Endothelial cell of umbilical vein (primary cell): ENCODE measurements around the gene C10orf143. TPM values are rescaled to one million over a fixed set of nuclear protein-coding genes. Genes with fewer than 3 reads are reported as not detected.

Experiments used
- BruUV-seq: library from RNA; stranded (reverse); fragments of 400-500 nt; replicated peaks from 2 replicates; lab custom pipeline; 2021; lab: Mats Ljungman, UMichigan
- CTCF ChIA-PET: fragments of 300-600, 350-600 bp; sonication (Branson Sonifier 250); formaldehyde crosslinking; loops from one replicate; lab custom pipeline; 2021; ENCODE audit warnings: antibody characterized with exemption, inconsistent platforms; lab: Charles Lee
- POLR2A ChIA-PET: fragments of 300-600, 350-600 bp; sonication (Branson Sonifier 250); formaldehyde crosslinking; loops from one replicate; lab custom pipeline; 2021; ENCODE audit warnings: antibody characterized with exemption, inconsistent platforms; lab: Charles Lee
- DNase-seq: peaks from one replicate; pipeline ENCODE4 v3.0.0-alpha.2; 2011; ENCODE audit warnings: low read depth, low spot score
- FAIRE-seq: peaks from 2 replicates; lab custom pipeline; 2011; peaks lifted over from hg19 to GRCh38; lab: Jason Lieb, UNC
- H2AFZ ChIP-seq: 2 replicates; pipeline ENCODE4 v1.6.0; 2012; ENCODE audit warnings: low read depth, low read length, control low read depth, inconsistent platforms
- H3K27ac ChIP-seq: 2 replicates; pipeline ENCODE4 v1.5.1; 2011; ENCODE audit warnings: low read depth, mild to moderate bottlenecking, control low read depth, low read length, moderate library complexity; ENCODE audit not compliant: insufficient read depth
- H3K27me3 ChIP-seq, 2 experiments: 2 replicates each; pipeline versions ENCODE4 v1.6.0 to v1.6.1; 2011; ENCODE audit warnings: low read length in 2 of 2, mixed read lengths in 1 of 2; ENCODE audit not compliant: control insufficient read depth in 2 of 2, insufficient read depth in 2 of 2
- H3K36me3 ChIP-seq, 2 experiments: 2 replicates in 1 of 2; 3 replicates in 1 of 2; pipeline ENCODE4 v1.5.1; 2011; ENCODE audit warnings: low read length in 2 of 2, mild to moderate bottlenecking in 1 of 2, moderate library complexity in 1 of 2; ENCODE audit not compliant: control insufficient read depth in 2 of 2, insufficient read depth in 2 of 2; ENCODE audit errors: extremely low read depth in 1 of 2
- H3K4me1 ChIP-seq: 3 replicates; pipeline ENCODE4 v1.5.1; 2011; ENCODE audit warnings: mild to moderate bottlenecking, low read length; ENCODE audit not compliant: control insufficient read depth, insufficient read depth; ENCODE audit errors: extremely low read depth
- H3K4me2 ChIP-seq: 2 replicates; pipeline ENCODE4 v1.6.1; 2011; ENCODE audit warnings: low read length, control low read depth, mixed read lengths; ENCODE audit not compliant: insufficient read depth
- H3K4me3 ChIP-seq, 3 experiments: fragments of 200-600 bp in 1 of 3; sonication (generic), shearing (Covaris generic) in 1 of 3; replicated peaks in 1 of 3; 2 replicates each; pipeline ENCODE4 v1.5.1; 2011 to 2016; ENCODE audit warnings: control low read depth in 3 of 3, low read length in 3 of 3, mild to moderate bottlenecking in 2 of 3, inconsistent platforms in 1 of 3, low read depth in 1 of 3, moderate library complexity in 1 of 3; ENCODE audit not compliant: insufficient read depth in 1 of 3
- H3K79me2 ChIP-seq: 2 replicates; pipeline ENCODE4 v1.6.0; 2012; ENCODE audit warnings: low read length, inconsistent platforms; ENCODE audit not compliant: control insufficient read depth, insufficient read depth
- H3K9ac ChIP-seq: replicated peaks from 2 replicates; pipeline ENCODE3; 2011; ENCODE audit warnings: low read length, control low read depth; ENCODE audit not compliant: insufficient read depth; ENCODE audit errors: extremely low read depth
- H3K9me1 ChIP-seq: replicated peaks from 3 replicates; pipeline ENCODE4 v1.6.0; 2011; ENCODE audit warnings: mild to moderate bottlenecking, low read length; ENCODE audit not compliant: control insufficient read depth, insufficient read depth; ENCODE audit errors: extremely low read depth
- H3K9me3 ChIP-seq: replicated peaks from 2 replicates; pipeline ENCODE4 v1.5.1; 2012; ENCODE audit warnings: low read length, inconsistent platforms; ENCODE audit not compliant: control insufficient read depth, insufficient read depth
- H4K20me1 ChIP-seq: replicated peaks from 2 replicates; pipeline ENCODE3; 2011; ENCODE audit warnings: mild to moderate bottlenecking, low read length; ENCODE audit not compliant: control insufficient read depth, insufficient read depth; ENCODE audit errors: extremely low read depth
- CTCF ChIP-seq, 2 donors: IDR thresholded peaks; 1 replicate in 1 of 2; 2 replicates in 1 of 2; pipeline ENCODE4 v1.5.1; 2011; ENCODE audit warnings: low read length in 2 of 2, mild to moderate bottlenecking in 2 of 2, moderate library complexity in 2 of 2, control low read depth in 1 of 2, inconsistent platforms in 1 of 2, low read depth in 1 of 2; ENCODE audit not compliant: insufficient read depth in 1 of 2; ENCODE audit errors: extremely low read depth in 1 of 2
- EZH2 ChIP-seq: IDR thresholded peaks from 2 replicates; pipeline ENCODE4 v1.6.1; 2012; ENCODE audit warnings: borderline replicate concordance, low read depth, mild to moderate bottlenecking, moderate library complexity, low read length, inconsistent platforms; ENCODE audit not compliant: severe bottlenecking
- FOS ChIP-seq: IDR thresholded peaks from 2 replicates; pipeline ENCODE4 v1.6.1; 2011; ENCODE audit warnings: mild to moderate bottlenecking, low read length, moderate library complexity, borderline replicate concordance; ENCODE audit not compliant: insufficient read depth
- GATA2 ChIP-seq: IDR thresholded peaks from 2 replicates; pipeline ENCODE4 v1.7.0; 2011; ENCODE audit warnings: low read depth, mild to moderate bottlenecking, moderate library complexity, mixed read lengths, low read length; ENCODE audit not compliant: insufficient read length, insufficient read depth
- JUN ChIP-seq: IDR thresholded peaks from 2 replicates; pipeline ENCODE4 v1.6.1; 2011; ENCODE audit warnings: borderline replicate concordance, low read depth; ENCODE audit not compliant: insufficient read length, insufficient read depth
- MYC ChIP-seq: IDR thresholded peaks from one replicate; pipeline ENCODE4 v1.6.1; 2011; ENCODE audit warnings: mild to moderate bottlenecking, low read depth, low read length
- POLR2A ChIP-seq: IDR thresholded peaks from 2 replicates; pipeline ENCODE4 v1.6.1; 2012; ENCODE audit warnings: low read depth, mild to moderate bottlenecking, control low read depth, low read length
- POLR2AphosphoS5 ChIP-seq: IDR thresholded peaks from 2 replicates; pipeline ENCODE4 v1.6.1; 2012; ENCODE audit warnings: low read depth, mild to moderate bottlenecking, control low read depth, low read length, moderate library complexity; ENCODE audit not compliant: insufficient read depth
- dilution Hi-C: fragments of 300-500 bp; cut with MboI; formaldehyde crosslinking; loops from one replicate; pipeline ENCODE4 v1.15.0; 2019; ENCODE audit warnings: low sequenced_read_pairs; ENCODE audit not compliant: extremely low pct_ligation_motif_present
- intact Hi-C: fragments of 100-400 bp; cut with micrococcal nuclease; formaldehyde crosslinking; loops from one replicate; pipeline ENCODE4 v1.10.0; 2022
- polyA plus RNA-seq, 4 experiments: library from polyadenylated mRNA; depleted of rRNA in 3 of 4; stranded (reverse) in 3 of 4; unstranded in 1 of 4; fragments of >200 nt; gene quantifications; 2 replicates each; pipeline versions ENCODE4 v1.2.1 to v1.2.3, GENCODE V29; 2011 to 2012; ENCODE audit warnings: missing spikeins in 1 of 4
- total RNA-seq: library from RNA; stranded (reverse); gene quantifications from 2 replicates; pipeline ENCODE4 v1.2.3, GENCODE V29; 2021
- TF ChIP-seq, protein P1 (sequence below): IDR thresholded peaks from 2 replicates; pipeline ENCODE4 v1.6.1; 2011; ENCODE audit not compliant: insufficient read depth, insufficient read length

Gene C10orf143
- total and polyA plus RNA-seq, 2 donors (not counting 3 experiments of a cell fraction or from before 2014, with no cell fraction given), result 0.26 to 0.44 TPM

DNA sequence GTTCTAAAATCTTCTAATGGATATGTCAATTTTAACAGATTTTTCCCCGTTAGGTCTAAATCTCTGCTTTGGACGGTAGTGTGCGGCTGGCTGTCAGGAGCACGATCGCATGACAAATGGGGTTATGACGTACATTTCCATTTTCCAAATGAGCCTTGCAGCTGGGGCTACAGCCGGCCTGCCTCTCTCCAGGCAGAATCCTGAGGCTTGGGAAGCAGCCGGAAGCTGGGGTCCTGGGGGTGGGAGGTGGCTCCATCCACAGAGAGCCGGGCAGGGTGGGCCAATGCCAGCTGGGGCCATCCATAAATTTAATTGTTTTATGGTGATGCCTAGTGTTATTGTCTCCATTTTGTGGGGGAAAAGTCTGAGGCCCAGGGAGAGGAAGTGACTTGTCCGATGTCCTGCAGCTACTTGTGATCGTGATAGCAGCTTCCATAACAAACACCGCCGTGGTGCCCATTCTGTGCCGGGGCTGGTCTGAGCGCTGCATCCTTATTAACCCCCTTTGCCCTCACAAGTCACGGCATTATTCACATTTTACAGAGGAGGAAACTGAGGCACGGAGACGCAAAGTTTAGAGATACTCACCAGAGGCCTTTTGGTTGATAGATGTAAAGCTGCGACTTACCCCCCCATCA is 93.5 kb downstream of the C10orf143 start:
- POLR2A ChIA-PET, result no interaction called here
- FAIRE-seq, result no peak

More for the DNA sequence above, 93.5 kb downstream of the C10orf143 start:
- no peak overlapping the region for H3K9ac ChIP-seq
- dilution Hi-C loops, result no loop called here
- no peak for DNase-seq
- H3K27ac ChIP-seq, result no peak overlapping the region
- intact Hi-C loops, result no loop called here
- BruUV-seq, result no TSS peak
- no peaks in the 10 kb centered on the region for H3K79me2 ChIP-seq
- TF ChIP-seq CTCF (IDR thresholded peaks at IDR 0.05; ENCODE audit: extremely low read depth in 1 of 2, insufficient read depth in 1 of 2, low read depth in 1 of 2, low read length in 2 of 2), result no peak
- no peak for TF ChIP-seq EZH2
- TF ChIP-seq FOS, result no peak
- TF ChIP-seq MYC, result no peak
- no peak for TF ChIP-seq POLR2A
- no peak for TF ChIP-seq GATA2
- no peak for TF ChIP-seq JUN
- no peak for TF ChIP-seq POLR2AphosphoS5
- TF ChIP-seq, protein P1, sequence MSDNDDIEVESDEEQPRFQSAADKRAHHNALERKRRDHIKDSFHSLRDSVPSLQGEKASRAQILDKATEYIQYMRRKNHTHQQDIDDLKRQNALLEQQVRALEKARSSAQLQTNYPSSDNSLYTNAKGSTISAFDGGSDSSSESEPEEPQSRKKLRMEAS, result no peak
- no peak overlapping the region for H2AFZ ChIP-seq
- H3K4me1 ChIP-seq, result no peaks in the 10 kb centered on the region
- H3K4me2 ChIP-seq, result no peak overlapping the region
- no peaks in the 10 kb centered on the region for H3K9me3 ChIP-seq
- CTCF ChIA-PET, result no interaction called here
- no peaks in the 10 kb centered on the region for H3K9me1 ChIP-seq
- H3K4me3 ChIP-seq, result no peak overlapping the region
- H3K36me3 ChIP-seq, result no peaks in the 10 kb centered on the region
- H4K20me1 ChIP-seq, result no peaks in the 10 kb centered on the region
- no peaks in the 10 kb centered on the region for H3K27me3 ChIP-seq
